IMR-90 (cell line): ENCODE data around the gene NUP62CL. TPM values are rescaled to one million over a fixed set of nuclear protein-coding genes. Genes with fewer than 3 reads are reported as not detected.

ENCODE experiments used
- ATAC-seq: fragments of 200-7000 bp; cut with Tn5 transposase; 2 replicates; pipeline ENCODE4 v1.9.1; 2020; ENCODE audit warnings: low read depth, mild to moderate bottlenecking, moderate library complexity
- BruUV-seq: library from RNA; stranded (reverse); fragments of 400-500 nt; replicated peaks from 2 replicates; lab custom pipeline; 2021; lab: Mats Ljungman, UMichigan
- CTCF ChIA-PET: fragments of 300-600 bp; formaldehyde crosslinking; extraction: SDS; loops from one replicate; lab custom pipeline; 2021; ENCODE audit warnings: antibody characterized with exemption; lab: Yijun Ruan, JAX
- POLR2A ChIA-PET: fragments of 300-600 bp; sonication (Branson Sonifier 250); formaldehyde crosslinking; loops from one replicate; lab custom pipeline; 2022; ENCODE audit warnings: antibody characterized with exemption; ENCODE audit not compliant: unreplicated experiment; lab: Charles Lee
- DNase-seq: peaks from one replicate; pipeline ENCODE4 v3.0.0; 2013
- H2AFZ ChIP-seq: replicated peaks from 2 replicates; pipeline ENCODE3; 2013; ENCODE audit warnings: low read length, mild to moderate bottlenecking; ENCODE audit not compliant: poor library complexity
- H2AK5ac ChIP-seq: 2 replicates; pipeline ENCODE4 v1.6.1; 2013; ENCODE audit warnings: low read depth, low read length, inconsistent platforms
- H2AK9ac ChIP-seq: replicated peaks from 2 replicates; pipeline ENCODE3; 2013; ENCODE audit warnings: mild to moderate bottlenecking, low read depth, low read length, moderate library complexity; ENCODE audit not compliant: poor library complexity
- H2BK120ac ChIP-seq: 2 replicates; pipeline ENCODE4 v1.6.1; 2013; ENCODE audit warnings: low read depth, low read length, inconsistent platforms
- H2BK15ac ChIP-seq: 3 replicates; pipeline ENCODE4 v1.6.1; 2013; ENCODE audit warnings: low read depth, low read length, inconsistent platforms
- H2BK20ac ChIP-seq: 2 replicates; pipeline ENCODE4 v1.6.1; 2013; ENCODE audit warnings: low read depth, mild to moderate bottlenecking, inconsistent platforms, low read length, moderate library complexity
- H2BK5ac ChIP-seq: 2 replicates; pipeline ENCODE4 v1.6.1; 2013; ENCODE audit warnings: mild to moderate bottlenecking, low read depth, low read length, inconsistent platforms; ENCODE audit not compliant: poor library complexity, severe bottlenecking
- H3K14ac ChIP-seq: replicated peaks from 2 replicates; pipeline ENCODE4 v1.6.1; 2013; ENCODE audit warnings: low read depth, low read length, inconsistent platforms
- H3K18ac ChIP-seq: 2 replicates; pipeline ENCODE4 v1.6.1; 2013; ENCODE audit warnings: low read depth, low read length, control low read depth
- H3K23ac ChIP-seq: 2 replicates; pipeline ENCODE4 v1.6.1; 2013; ENCODE audit warnings: low read depth, low read length, inconsistent platforms
- H3K27ac ChIP-seq: 2 replicates; pipeline ENCODE4 v1.5.1; 2013; ENCODE audit warnings: mild to moderate bottlenecking, control low read depth, low read length; ENCODE audit not compliant: insufficient read depth
- H3K27me3 ChIP-seq: 2 replicates; pipeline ENCODE4 v1.6.1; 2013; ENCODE audit warnings: low read length; ENCODE audit not compliant: control insufficient read depth, insufficient read depth
- H3K36me3 ChIP-seq: 2 replicates; pipeline ENCODE4 v1.6.1; 2013; ENCODE audit warnings: low read length, mixed read lengths; ENCODE audit not compliant: control insufficient read depth, insufficient read depth
- H3K4ac ChIP-seq: 2 replicates; pipeline ENCODE4 v1.6.1; 2013; ENCODE audit warnings: low read depth, low read length, inconsistent platforms
- H3K4me1 ChIP-seq: 2 replicates; pipeline ENCODE4 v1.6.1; 2013; ENCODE audit warnings: low read length, mixed read lengths; ENCODE audit not compliant: control insufficient read depth, insufficient read depth
- H3K4me2 ChIP-seq: 2 replicates; pipeline ENCODE4 v1.6.1; 2013; ENCODE audit warnings: low read depth, mild to moderate bottlenecking, control low read depth, low read length, moderate library complexity
- H3K4me3 ChIP-seq: 2 replicates; pipeline ENCODE4 v1.5.1; 2013; ENCODE audit warnings: low read depth, mild to moderate bottlenecking, control low read depth, low read length, moderate library complexity; ENCODE audit not compliant: insufficient read depth
- H3K56ac ChIP-seq: 2 replicates; pipeline ENCODE4 v1.6.1; 2013; ENCODE audit warnings: low read length, inconsistent platforms; ENCODE audit not compliant: insufficient read depth; ENCODE audit errors: extremely low read depth
- H3K79me1 ChIP-seq, 2 experiments: 2 replicates each; pipeline ENCODE4 v1.6.1; 2013; ENCODE audit warnings: low read length in 2 of 2, inconsistent platforms in 1 of 2, low read depth in 1 of 2
- H3K9ac ChIP-seq: 2 replicates; pipeline ENCODE4 v1.6.1; 2013; ENCODE audit warnings: low read depth, low read length, control low read depth
- H3K9me1 ChIP-seq: 2 replicates; pipeline ENCODE4 v1.6.1; 2013; ENCODE audit warnings: low read length, inconsistent platforms; ENCODE audit not compliant: insufficient read depth
- H3K9me3 ChIP-seq: 2 replicates; pipeline ENCODE4 v1.6.1; 2013; ENCODE audit warnings: low read length; ENCODE audit not compliant: control insufficient read depth, insufficient read depth
- H4K20me1 ChIP-seq: 2 replicates; pipeline ENCODE4 v1.6.1; 2013; ENCODE audit warnings: low read length, inconsistent platforms; ENCODE audit not compliant: insufficient read depth
- H4K5ac ChIP-seq: 2 replicates; pipeline ENCODE4 v1.6.1; 2013; ENCODE audit warnings: mild to moderate bottlenecking, low read depth, low read length, control low read depth
- H4K8ac ChIP-seq, 2 experiments: 2 replicates each; pipeline ENCODE4 v1.6.1; 2013; ENCODE audit warnings: low read depth in 2 of 2, low read length in 2 of 2, control low read depth in 1 of 2, inconsistent platforms in 1 of 2
- H4K91ac ChIP-seq: 2 replicates; pipeline ENCODE4 v1.6.1; 2013; ENCODE audit warnings: low read depth, low read length, inconsistent platforms; ENCODE audit not compliant: insufficient read depth
- MAFK ChIP-seq: IDR thresholded peaks from 2 replicates; pipeline ENCODE4 v1.6.1; 2012; ENCODE audit warnings: low read depth, low read length, improper control_type of control experiment
- RFX5 ChIP-seq: IDR thresholded peaks from 2 replicates; pipeline ENCODE4 v1.8.0; 2012; ENCODE audit warnings: low read depth, mild to moderate bottlenecking, low read length, moderate library complexity
- WGBS, 2 experiments: methylation state at CpG; one replicate each; pipeline versions ENCODE4 v1.1.5 to v1.1.7; 2013; ENCODE audit warnings: missing lambda C conversion rate in 2 of 2; ENCODE audit not compliant: insufficient read length in 1 of 2; ENCODE audit errors: extremely low coverage in 2 of 2; 5-methylcytosine and 5-hydroxymethylcytosine counted together
- dilution Hi-C: fragments of 300-500 bp; cut with HindIII; formaldehyde crosslinking; loops from one replicate; pipeline ENCODE4 v1.14.3; 2018; ENCODE audit warnings: low sequenced_read_pairs; ENCODE audit not compliant: unreplicated experiment
- in situ Hi-C: fragments of 300-500 bp; cut with MboI; formaldehyde crosslinking; loops from 3 replicates; pipeline ENCODE4 v1.14.3; 2019; ENCODE audit warnings: low sequenced_read_pairs, inconsistent platforms, mixed read lengths
- intact Hi-C: fragments of 100-400 bp; cut with micrococcal nuclease; formaldehyde crosslinking; loops from 2 replicates; pipeline ENCODE4 v1.10.0; 2022
- polyA plus RNA-seq, 3 experiments: library from polyadenylated mRNA; depleted of rRNA; stranded (reverse); fragments of >200 nt; gene quantifications; 2 replicates each; pipeline ENCODE4 v1.2.3, GENCODE V29; 2012; ENCODE audit warnings: low replicate concordance in 1 of 3
- total RNA-seq: library from RNA; depleted of rRNA; stranded (reverse); fragments of >200 nt; gene quantifications from 2 replicates; pipeline ENCODE4 v1.2.3, GENCODE V29; 2012

The NUP62CL gene
- total and polyA plus RNA-seq, 2 of the 4 experiments (the other 2 are of a cell fraction) = not detected

DNA sequence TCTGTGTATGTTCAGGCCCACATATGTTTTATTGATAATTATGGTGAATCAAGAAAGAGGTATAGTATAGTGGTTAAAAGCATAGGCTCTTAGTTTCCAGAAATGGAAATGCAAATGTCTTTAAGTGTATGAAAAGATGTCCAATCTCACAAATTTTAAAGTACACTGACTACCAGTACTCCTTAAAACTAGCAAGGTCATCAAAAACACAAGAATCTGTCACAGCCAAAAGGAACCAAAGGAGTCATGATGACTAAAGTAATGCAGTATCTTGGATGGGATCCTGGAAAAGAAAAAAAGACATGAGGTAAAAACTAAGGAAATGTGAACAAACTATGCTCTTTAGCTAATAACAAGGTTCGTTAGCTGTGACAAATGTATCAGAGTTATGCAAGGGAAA, 87.0 kb downstream of the NUP62CL start:
- Histone ChIP-seq H3K9me1 (peaks cover 3% of the 10 kb centered on the region), H3K56ac (no peak overlapping the region), H3K4me3 (no peak overlapping the region; the same call in 1 of the 2 replicates), H2AK5ac (no peak overlapping the region), H3K4ac (no peak overlapping the region), H4K5ac (peak overlapping the region; percentile 95; the same call in 1 of the 2 replicates), H3K14ac (no peak overlapping the region), H3K27ac (no peak overlapping the region), H3K23ac (no peak overlapping the region), H4K8ac (peak overlapping the region; percentile 86 to 87; a peak in 2 of 4 replicates), H3K4me1 (no peaks in the 10 kb centered on the region; the same call in 1 of the 2 replicates), H3K9me3 (no peaks in the 10 kb centered on the region), H2AK9ac (no peak overlapping the region), H4K20me1 (no peaks in the 10 kb centered on the region; the same call in 1 of the 2 replicates), H2BK120ac (no peak overlapping the region), H4K91ac (no peak overlapping the region), H3K36me3 (peaks cover 3% of the 10 kb centered on the region; the same call in 1 of the 2 replicates), H3K18ac (no peak overlapping the region), H3K4me2 (peak overlapping the region; percentile 89; the same call in 1 of the 2 replicates), H2BK5ac (no peak overlapping the region), H2BK15ac (no peak overlapping the region), H2AFZ (no peak overlapping the region), H3K79me1 (peaks cover 0 to 8% of the 10 kb centered on the region in 2 experiments; a peak in 3 of 4 replicates), H3K9ac (no peak overlapping the region), H3K27me3 (peaks cover 5% of the 10 kb centered on the region), H2BK20ac (no peak overlapping the region)
- ATAC-seq (no peak), DNase-seq (no peak)
- TF ChIP-seq MAFK (peak; percentile 87), RFX5 (no peak)
- ChIA-PET CTCF (no interaction called here), POLR2A (no interaction called here)
- WGBS, 2 experiments = no CpG with 5 or more reads among the region's 1 CpG
- in situ Hi-C loops = no loop called here
- no TSS peak for BruUV-seq
- dilution Hi-C loops = no loop called here
- intact Hi-C loops = loop anchor here (10.0 kb wide), 1 partner anchor 224 kb away; no protein-coding TSS in a partner anchor
